HG03025 (cell line): Measurements from ENCODE around the gene MILR1.
"Not testable (repeated sequence)": the region's sequence is repeated elsewhere in the genome, so short reads cannot be mapped to it uniquely, and the experiment has no call there.

Source experiments
- ATAC-seq: cut with Tn5 transposase; IDR thresholded peaks from one replicate; pipeline ENCODE4 v1.9.1; 2021; ENCODE audit warnings: mild to moderate bottlenecking, moderate library complexity; ENCODE audit not compliant: unreplicated experiment, low FRiP score

The MILR1 gene

GRCh38 chr17:64425191-64425590 lies 23.7 kb upstream of the MILR1 start:
- no peak for ATAC-seq

GRCh38 chr17:64426596-64426995 lies 22.3 kb upstream of the MILR1 start:
- no peak for ATAC-seq

- no peak for ATAC-seq
Measured at GRCh38 chr17:64428406-64428805, 20.5 kb upstream of the MILR1 start.

- ATAC-seq = not testable (repeated sequence)
Measured at GRCh38 chr17:64430036-64430435, 18.9 kb upstream of the MILR1 start.

- no peak for ATAC-seq
Measured at GRCh38 chr17:64431534-64431933, 17.4 kb upstream of the MILR1 start.

- ATAC-seq = no peak
Measured at GRCh38 chr17:64437944-64438525, 10.9 kb upstream of the MILR1 start.

- ATAC-seq = not testable (repeated sequence)
Measured at GRCh38 chr17:64439521-64439920, 9.4 kb upstream of the MILR1 start.

- no peak for ATAC-seq
Measured at GRCh38 chr17:64439956-64440355, 9.0 kb upstream of the MILR1 start.

- ATAC-seq = no peak
Measured at GRCh38 chr17:64441772-64442540, 7.0 kb upstream of the MILR1 start.

GRCh38 chr17:64442541-64442971 lies 6.4 kb upstream of the MILR1 start:
- ATAC-seq = no peak

- ATAC-seq = no peak
Measured at GRCh38 chr17:64443086-64443760, 5.7 kb upstream of the MILR1 start.

GRCh38 chr17:64447526-64447925 lies 1.4 kb upstream of the MILR1 start:
- no peak for ATAC-seq

GRCh38 chr17:64449545-64449944 lies 630 bp downstream of the MILR1 start:
- no peak for ATAC-seq

- no peak for ATAC-seq
Measured at GRCh38 chr17:64455993-64456885, 7.3 kb downstream of the MILR1 start.

- no peak for ATAC-seq
Measured at GRCh38 chr17:64457156-64457555, 8.2 kb downstream of the MILR1 start.

- ATAC-seq = no peak
Measured at GRCh38 chr17:64458756-64459155, 9.8 kb downstream of the MILR1 start.

GRCh38 chr17:64459284-64459747 lies 10.4 kb downstream of the MILR1 start:
- ATAC-seq = no peak

GRCh38 chr17:64459818-64460217 lies 10.9 kb downstream of the MILR1 start:
- ATAC-seq = not testable (repeated sequence)

GRCh38 chr17:64460955-64461354 lies 12.0 kb downstream of the MILR1 start:
- no peak for ATAC-seq

GRCh38 chr17:64461788-64462187 lies 12.9 kb downstream of the MILR1 start:
- no peak for ATAC-seq
